Astrocyte of the spinal cord (primary cell): ENCODE results near the gene ITGB6.
A peak's percentile ranks its signal among the peaks of the same experiment; 100 is the strongest.

Experiments used
- DNase-seq: peaks from one replicate; pipeline ENCODE4 v3.0.0; 2011; ENCODE audit warnings: low read depth, low spot score
- H3K4me3 ChIP-seq: 2 replicates; pipeline ENCODE4 v1.5.1; 2011; ENCODE audit warnings: low read depth, mild to moderate bottlenecking, low read length, moderate library complexity
- in situ Hi-C: cut with HindIII; loops from 2 replicates; pipeline ENCODE4 v1.10.0; 2017; ENCODE audit warnings: low sequenced_read_pairs
- TF ChIP-seq, protein P1 (sequence below): IDR thresholded peaks from 2 replicates; pipeline ENCODE4 v1.5.1; 2012; ENCODE audit warnings: low read depth, mild to moderate bottlenecking, low read length, inconsistent platforms

Gene ITGB6

DNA sequence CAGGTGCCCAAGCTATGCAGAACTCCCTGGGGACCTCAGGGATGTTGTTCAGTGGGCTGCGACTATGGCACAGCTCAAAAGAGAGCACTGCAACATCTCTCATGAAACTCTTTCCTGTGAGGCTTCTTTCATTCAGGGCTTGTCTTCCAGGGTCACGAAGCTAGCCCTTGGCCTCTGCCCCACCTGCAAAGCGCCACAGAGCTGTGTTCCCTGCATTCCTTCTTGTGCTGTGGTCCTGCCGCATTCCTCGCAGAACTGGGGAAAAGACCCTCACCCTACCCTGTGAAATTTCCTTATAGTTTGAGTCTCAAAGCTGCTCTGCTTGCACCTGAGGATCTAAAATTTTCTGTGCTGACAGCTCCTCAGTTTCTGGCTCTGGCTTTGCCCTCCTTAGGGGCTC is 26.3 kb upstream of the ITGB6 start:
- DNase-seq: no peak
- TF ChIP-seq, protein P1, sequence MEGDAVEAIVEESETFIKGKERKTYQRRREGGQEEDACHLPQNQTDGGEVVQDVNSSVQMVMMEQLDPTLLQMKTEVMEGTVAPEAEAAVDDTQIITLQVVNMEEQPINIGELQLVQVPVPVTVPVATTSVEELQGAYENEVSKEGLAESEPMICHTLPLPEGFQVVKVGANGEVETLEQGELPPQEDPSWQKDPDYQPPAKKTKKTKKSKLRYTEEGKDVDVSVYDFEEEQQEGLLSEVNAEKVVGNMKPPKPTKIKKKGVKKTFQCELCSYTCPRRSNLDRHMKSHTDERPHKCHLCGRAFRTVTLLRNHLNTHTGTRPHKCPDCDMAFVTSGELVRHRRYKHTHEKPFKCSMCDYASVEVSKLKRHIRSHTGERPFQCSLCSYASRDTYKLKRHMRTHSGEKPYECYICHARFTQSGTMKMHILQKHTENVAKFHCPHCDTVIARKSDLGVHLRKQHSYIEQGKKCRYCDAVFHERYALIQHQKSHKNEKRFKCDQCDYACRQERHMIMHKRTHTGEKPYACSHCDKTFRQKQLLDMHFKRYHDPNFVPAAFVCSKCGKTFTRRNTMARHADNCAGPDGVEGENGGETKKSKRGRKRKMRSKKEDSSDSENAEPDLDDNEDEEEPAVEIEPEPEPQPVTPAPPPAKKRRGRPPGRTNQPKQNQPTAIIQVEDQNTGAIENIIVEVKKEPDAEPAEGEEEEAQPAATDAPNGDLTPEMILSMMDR: no peak
- no peak overlapping the region for H3K4me3 ChIP-seq
- in situ Hi-C loops: no loop called here

DNA sequence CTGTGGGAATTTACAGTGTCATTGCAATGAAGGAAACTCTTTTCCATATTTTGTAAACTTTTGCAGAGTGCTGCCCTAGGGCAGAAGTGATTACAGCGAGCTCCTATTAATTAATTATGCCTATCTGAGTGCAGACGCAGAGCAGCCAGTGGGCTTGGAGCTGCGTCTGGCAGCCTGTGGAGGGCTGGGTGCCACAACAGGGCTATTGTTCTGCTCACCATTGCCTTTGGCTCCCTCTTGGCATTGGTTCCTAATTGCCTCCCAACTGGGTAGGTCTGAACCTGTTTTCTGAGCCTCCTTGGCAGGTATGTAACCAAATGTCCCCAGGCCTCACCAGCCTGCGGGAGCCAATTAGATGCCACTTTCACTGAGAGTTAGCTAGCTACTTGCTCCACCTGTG is 25.6 kb upstream of the ITGB6 start:
- DNase-seq: no peak
- in situ Hi-C loops: no loop called here
- TF ChIP-seq, protein P1: no peak
- H3K4me3 ChIP-seq: no peak overlapping the region

DNA sequence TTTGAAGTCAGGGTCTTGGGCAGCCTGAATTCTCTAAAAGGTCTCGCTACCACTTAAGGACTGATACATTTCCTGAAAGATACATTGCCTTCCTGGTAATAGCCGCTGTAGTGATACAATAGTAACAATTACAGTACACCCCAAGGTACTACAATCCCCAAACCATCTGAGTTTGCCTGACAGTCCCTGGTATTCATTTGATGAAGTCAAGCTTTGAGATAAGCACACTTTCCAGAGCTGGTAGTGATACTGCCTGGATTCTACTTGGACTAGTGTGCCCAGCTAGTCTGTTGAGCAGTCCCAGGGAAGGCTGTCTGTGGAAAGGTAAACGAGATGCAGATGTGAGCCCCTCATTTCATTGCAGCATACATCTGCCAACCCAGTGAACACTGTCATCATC is 24.4 kb upstream of the ITGB6 start:
- TF ChIP-seq, protein P1: no peak
- no peak for DNase-seq
- in situ Hi-C loops: no loop called here
- no peak overlapping the region for H3K4me3 ChIP-seq

DNA sequence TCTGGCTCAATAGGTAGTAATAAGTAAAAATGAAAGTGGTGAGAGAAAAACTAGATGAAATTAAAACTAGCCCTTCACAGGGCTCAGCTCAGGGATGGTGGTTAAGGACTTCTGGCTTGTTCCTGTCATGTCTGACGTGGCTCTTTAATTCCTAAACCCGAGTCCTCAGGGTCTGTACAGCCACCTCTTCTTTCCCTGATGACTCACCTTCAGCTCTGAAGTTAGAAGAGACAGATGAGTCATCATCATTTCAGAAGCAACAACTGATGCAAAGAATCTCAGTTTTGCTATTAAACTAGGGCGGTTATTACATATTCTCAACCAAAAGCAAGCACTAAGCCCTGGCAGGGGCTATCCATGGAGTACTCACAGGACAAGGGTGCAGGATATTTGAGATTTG is 24.0 kb upstream of the ITGB6 start:
- TF ChIP-seq, protein P1: no peak
- H3K4me3 ChIP-seq: no peak overlapping the region
- peak; percentile 98 for DNase-seq
- in situ Hi-C loops: no loop called here

DNA sequence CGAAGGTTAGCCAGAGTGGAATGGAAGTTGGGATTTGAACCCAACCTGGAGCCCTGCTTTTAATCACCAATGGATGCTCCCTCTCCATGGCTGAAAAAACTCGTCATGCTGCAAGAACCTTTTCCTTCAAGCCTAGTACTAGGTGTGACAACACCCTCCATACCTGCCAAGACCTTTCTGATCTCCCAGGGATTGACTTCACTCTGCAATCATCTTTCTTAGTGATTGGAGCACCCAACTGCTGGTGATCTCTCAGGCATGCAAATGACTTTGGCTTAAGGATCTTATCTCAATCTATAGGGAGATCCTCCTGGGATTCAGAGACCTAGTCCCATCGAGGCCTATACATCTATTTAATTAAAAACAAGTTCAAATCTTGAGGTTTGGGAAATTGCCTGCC is 23.5 kb upstream of the ITGB6 start:
- DNase-seq: no peak
- in situ Hi-C loops: no loop called here
- TF ChIP-seq, protein P1: no peak
- H3K4me3 ChIP-seq: no peak overlapping the region

DNA sequence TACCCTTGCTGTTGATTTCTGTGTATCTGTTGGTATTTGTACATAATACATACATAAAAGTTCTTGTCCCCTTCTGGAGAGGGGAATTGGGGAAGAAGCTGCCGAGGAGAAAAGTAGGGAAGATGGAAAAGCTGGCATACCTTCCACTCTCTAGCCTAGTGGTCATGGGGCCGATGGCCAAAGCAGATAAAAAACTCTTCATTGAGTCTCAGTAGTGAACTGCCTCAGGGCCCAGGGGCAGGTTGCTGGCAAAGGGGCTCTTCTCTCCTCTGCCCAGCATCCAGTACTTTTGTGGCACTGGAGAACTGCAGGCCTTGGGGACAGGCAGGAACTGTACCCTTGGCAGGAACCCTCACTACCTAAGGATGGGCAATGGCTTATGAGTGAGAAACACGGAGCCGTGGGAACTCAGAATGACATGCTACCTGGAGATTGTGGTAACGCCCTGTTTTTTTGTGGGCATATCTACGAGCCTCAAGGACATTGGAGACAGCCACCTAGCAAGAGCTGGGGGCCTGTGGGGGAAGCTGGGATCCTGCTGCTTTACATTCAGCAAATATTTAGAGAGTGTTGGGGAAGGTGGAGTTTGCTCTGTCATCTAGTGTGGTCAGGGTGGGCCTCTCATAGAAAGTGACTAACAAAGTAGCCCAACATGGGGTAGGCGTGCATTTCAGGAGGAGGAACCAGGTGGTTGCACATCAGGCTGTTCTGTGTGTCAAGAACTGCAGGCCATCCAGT is 22.6 kb upstream of the ITGB6 start:
- DNase-seq: no peak
- in situ Hi-C loops: no loop called here
- TF ChIP-seq, protein P1: no peak
- H3K4me3 ChIP-seq: no peak overlapping the region
